ACHN (cell line): ENCODE data around the gene GRIN3A.
A peak's percentile ranks its signal among the peaks of the same experiment; 100 is the strongest.

ENCODE experiments used
- DNase-seq: peaks from one replicate; pipeline ENCODE4 v3.0.0-alpha.2; 2015
- in situ Hi-C: cut with HindIII; loops from 2 replicates; pipeline ENCODE4 v1.10.0; 2017; ENCODE audit warnings: low sequenced_read_pairs, low pct_ligation_motif_present, low pct_unique_long_range_greater_than_20kb

Gene GRIN3A

GRCh38 chr9:101639785-101640665, 98.4 kb downstream of the GRIN3A start:
- DNase-seq: no peak
- in situ Hi-C loops: no loop called here

GRCh38 chr9:101639311-101639710, 99.1 kb downstream of the GRIN3A start:
- in situ Hi-C loops: no loop called here
- no peak for DNase-seq

GRCh38 chr9:101636247-101636646, 102.2 kb downstream of the GRIN3A start:
- no peak for DNase-seq
- in situ Hi-C loops: no loop called here

GRCh38 chr9:101635473-101635872, 103.0 kb downstream of the GRIN3A start:
- no peak for DNase-seq
- in situ Hi-C loops: no loop called here

GRCh38 chr9:101634741-101635409, 103.6 kb downstream of the GRIN3A start:
- in situ Hi-C loops: no loop called here
- no peak for DNase-seq

GRCh38 chr9:101632611-101633010, 105.8 kb downstream of the GRIN3A start:
- in situ Hi-C loops: no loop called here
- DNase-seq: no peak

- no peak for DNase-seq
- in situ Hi-C loops: no loop called here
These were observed 106.6 kb downstream of the GRIN3A start for GRCh38 chr9:101631892-101632291.

GRCh38 chr9:101629636-101630035, 108.8 kb downstream of the GRIN3A start:
- DNase-seq: no peak
- in situ Hi-C loops: no loop called here

- in situ Hi-C loops: no loop called here
These were observed 110.3 kb downstream of the GRIN3A start for GRCh38 chr9:101628173-101628572.

GRCh38 chr9:101626295-101626694, 112.2 kb downstream of the GRIN3A start:
- DNase-seq: no peak
- in situ Hi-C loops: no loop called here

More at GRCh38 chr9:101628173-101628572, 110.3 kb downstream of the GRIN3A start:
- DNase-seq: peak; percentile 23

GRCh38 chr9:101625876-101626275, 112.6 kb downstream of the GRIN3A start:
- in situ Hi-C loops: no loop called here
- DNase-seq: no peak

- DNase-seq: no peak
- in situ Hi-C loops: no loop called here
These were observed 118.0 kb downstream of the GRIN3A start for GRCh38 chr9:101620452-101620851.

GRCh38 chr9:101618698-101619097, 119.7 kb downstream of the GRIN3A start:
- in situ Hi-C loops: no loop called here
- no peak for DNase-seq

GRCh38 chr9:101605547-101605946, 132.9 kb downstream of the GRIN3A start:
- in situ Hi-C loops: no loop called here
- no peak for DNase-seq

- in situ Hi-C loops: no loop called here
- no peak for DNase-seq
These were observed 134.2 kb downstream of the GRIN3A start for GRCh38 chr9:101604296-101604695.

- DNase-seq: peak; percentile 43
- in situ Hi-C loops: no loop called here
These were observed 136.3 kb downstream of the GRIN3A start for GRCh38 chr9:101601904-101602765.

- DNase-seq: no peak
- in situ Hi-C loops: no loop called here
These were observed 143.7 kb downstream of the GRIN3A start, which contains the start of gene PPP3R2 for GRCh38 chr9:101594796-101595195. TSS of gene PPP3R2 (minus strand) at chr9:101594969. CDS start at chr9:101594921, 48 bp downstream.

- DNase-seq: no peak
- in situ Hi-C loops: no loop called here
These were observed 145.1 kb downstream of the GRIN3A start for GRCh38 chr9:101593345-101593744.

GRCh38 chr9:101592788-101593187, 145.7 kb downstream of the GRIN3A start:
- no peak for DNase-seq
- in situ Hi-C loops: no loop called here
